Type B pancreatic cell (in vitro differentiated cells): ENCODE results near the gene PFDN2. TPM values are rescaled to one million over a fixed set of nuclear protein-coding genes. Genes with fewer than 3 reads are reported as not detected.

ENCODE experiments used
- DNase-seq: peaks from one replicate; pipeline ENCODE4 v3.0.0; 2021; ENCODE audit warnings: mixed read lengths; ENCODE audit not compliant: unreplicated experiment; ENCODE audit errors: extremely low spot score
- H3K27ac Mint-ChIP-seq: 2 replicates; pipeline ENCODE4 v1.8.0; 2021; ENCODE audit warnings: mild to moderate bottlenecking, mixed read lengths
- H3K27me3 Mint-ChIP-seq: 2 replicates; pipeline ENCODE4 v1.8.0; 2021; ENCODE audit warnings: mixed read lengths
- H3K36me3 Mint-ChIP-seq: 2 replicates; pipeline ENCODE4 v1.8.0; 2021; ENCODE audit warnings: mixed read lengths
- H3K4me1 Mint-ChIP-seq: one replicate; pipeline ENCODE4 v1.8.0; 2021; ENCODE audit warnings: mixed read lengths; ENCODE audit not compliant: unreplicated experiment
- H3K4me3 Mint-ChIP-seq: 2 replicates; pipeline ENCODE4 v1.8.0; 2021; ENCODE audit warnings: mild to moderate bottlenecking, mixed read lengths
- H3K9me3 Mint-ChIP-seq: 2 replicates; pipeline ENCODE4 v1.8.0; 2021; ENCODE audit warnings: mixed read lengths
- long read RNA-seq: library from polyadenylated mRNA; unstranded; transcript quantifications from one replicate; pipeline ENCODE4 v2.0.0, GENCODE V29; 2020
- total RNA-seq: library from RNA; stranded (reverse); gene quantifications from 2 replicates; pipeline ENCODE4 v1.2.1, GENCODE V29; 2021; ENCODE audit warnings: low replicate concordance
- TF ChIP-seq, protein P1 (sequence below): fragments of 200-600 bp; sonication (generic); conservative IDR thresholded peaks from 2 replicates; pipeline ENCODE4 v1.5.0; 2021; ENCODE audit warnings: antibody characterized with exemption, mild to moderate bottlenecking

The PFDN2 gene, protein sequence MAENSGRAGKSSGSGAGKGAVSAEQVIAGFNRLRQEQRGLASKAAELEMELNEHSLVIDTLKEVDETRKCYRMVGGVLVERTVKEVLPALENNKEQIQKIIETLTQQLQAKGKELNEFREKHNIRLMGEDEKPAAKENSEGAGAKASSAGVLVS
- total RNA-seq: 41.1 and 50.9 TPM in 2 replicates
- long read RNA-seq, transcript PFDN2-201 (4 exons, 677 nt): major isoform, 9 of 12 reads
- long read RNA-seq, partial matches to known transcripts: 1 of 12 reads
- long read RNA-seq, other reads (novel, unspliced or antisense): 1 of 12 reads

DNA sequence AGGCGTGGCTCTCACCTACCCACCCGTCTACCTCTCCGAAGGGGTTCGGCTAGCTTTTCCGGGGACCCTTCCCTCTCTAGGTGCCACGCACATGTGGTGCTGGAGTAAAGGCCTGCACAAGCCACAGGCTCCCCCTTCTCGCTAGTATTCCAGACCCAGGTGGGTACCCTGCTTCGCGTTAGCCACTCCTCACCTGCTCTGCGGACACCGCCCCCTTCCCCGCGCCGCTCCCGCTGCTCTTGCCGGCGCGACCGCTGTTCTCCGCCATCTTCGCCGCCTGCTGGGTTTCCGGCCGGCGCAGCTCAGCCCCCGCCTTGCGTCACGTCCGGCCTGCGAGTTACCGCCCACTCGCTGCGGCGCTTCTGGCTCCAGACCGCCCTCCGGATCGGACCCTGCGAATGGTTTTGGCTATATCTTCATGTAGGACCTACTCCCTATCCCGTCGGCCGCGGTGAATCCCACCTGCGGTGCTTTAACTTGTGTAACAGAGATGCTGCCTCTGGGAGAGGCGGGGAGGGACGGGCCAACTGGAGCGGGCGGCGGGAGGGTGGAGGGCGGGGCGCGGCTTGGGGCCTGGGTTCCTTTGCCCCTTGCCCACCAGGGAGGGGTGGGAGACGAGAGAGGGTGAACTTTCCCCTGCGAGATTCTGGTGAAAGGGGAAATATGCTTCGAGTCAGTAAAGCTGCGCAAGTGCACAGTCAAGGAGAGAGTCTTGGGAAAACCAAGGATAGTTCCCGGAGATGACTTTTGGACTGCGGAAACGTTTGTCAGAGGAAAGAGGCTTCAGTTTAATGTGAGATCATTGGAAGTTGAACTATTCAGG, at the start of gene PFDN2, which contains the start of gene NIT1:
PFDN2 (minus strand) TSS at position 279 of the 823 bp plus-strand sequence; CDS start at position 268, 11 bp downstream.
NIT1 (plus strand) TSS at position 347 of the 823 bp plus-strand sequence; CDS start at position 419, 72 bp downstream.
- TF ChIP-seq, protein P1, sequence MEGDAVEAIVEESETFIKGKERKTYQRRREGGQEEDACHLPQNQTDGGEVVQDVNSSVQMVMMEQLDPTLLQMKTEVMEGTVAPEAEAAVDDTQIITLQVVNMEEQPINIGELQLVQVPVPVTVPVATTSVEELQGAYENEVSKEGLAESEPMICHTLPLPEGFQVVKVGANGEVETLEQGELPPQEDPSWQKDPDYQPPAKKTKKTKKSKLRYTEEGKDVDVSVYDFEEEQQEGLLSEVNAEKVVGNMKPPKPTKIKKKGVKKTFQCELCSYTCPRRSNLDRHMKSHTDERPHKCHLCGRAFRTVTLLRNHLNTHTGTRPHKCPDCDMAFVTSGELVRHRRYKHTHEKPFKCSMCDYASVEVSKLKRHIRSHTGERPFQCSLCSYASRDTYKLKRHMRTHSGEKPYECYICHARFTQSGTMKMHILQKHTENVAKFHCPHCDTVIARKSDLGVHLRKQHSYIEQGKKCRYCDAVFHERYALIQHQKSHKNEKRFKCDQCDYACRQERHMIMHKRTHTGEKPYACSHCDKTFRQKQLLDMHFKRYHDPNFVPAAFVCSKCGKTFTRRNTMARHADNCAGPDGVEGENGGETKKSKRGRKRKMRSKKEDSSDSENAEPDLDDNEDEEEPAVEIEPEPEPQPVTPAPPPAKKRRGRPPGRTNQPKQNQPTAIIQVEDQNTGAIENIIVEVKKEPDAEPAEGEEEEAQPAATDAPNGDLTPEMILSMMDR: no peak
- peaks cover 19% of the 10 kb centered on the region for H3K36me3 Mint-ChIP-seq
- no peaks in the 10 kb centered on the region for H3K27me3 Mint-ChIP-seq
- no peaks in the 10 kb centered on the region for H3K9me3 Mint-ChIP-seq
- H3K4me1 Mint-ChIP-seq: peaks cover 40% of the 10 kb centered on the region
- peak within 1 kb of the TSS; percentile 95 for H3K4me3 Mint-ChIP-seq
- peak; percentile 90 for DNase-seq
- H3K27ac Mint-ChIP-seq: peak within 1 kb of the TSS; percentile 94

DNA sequence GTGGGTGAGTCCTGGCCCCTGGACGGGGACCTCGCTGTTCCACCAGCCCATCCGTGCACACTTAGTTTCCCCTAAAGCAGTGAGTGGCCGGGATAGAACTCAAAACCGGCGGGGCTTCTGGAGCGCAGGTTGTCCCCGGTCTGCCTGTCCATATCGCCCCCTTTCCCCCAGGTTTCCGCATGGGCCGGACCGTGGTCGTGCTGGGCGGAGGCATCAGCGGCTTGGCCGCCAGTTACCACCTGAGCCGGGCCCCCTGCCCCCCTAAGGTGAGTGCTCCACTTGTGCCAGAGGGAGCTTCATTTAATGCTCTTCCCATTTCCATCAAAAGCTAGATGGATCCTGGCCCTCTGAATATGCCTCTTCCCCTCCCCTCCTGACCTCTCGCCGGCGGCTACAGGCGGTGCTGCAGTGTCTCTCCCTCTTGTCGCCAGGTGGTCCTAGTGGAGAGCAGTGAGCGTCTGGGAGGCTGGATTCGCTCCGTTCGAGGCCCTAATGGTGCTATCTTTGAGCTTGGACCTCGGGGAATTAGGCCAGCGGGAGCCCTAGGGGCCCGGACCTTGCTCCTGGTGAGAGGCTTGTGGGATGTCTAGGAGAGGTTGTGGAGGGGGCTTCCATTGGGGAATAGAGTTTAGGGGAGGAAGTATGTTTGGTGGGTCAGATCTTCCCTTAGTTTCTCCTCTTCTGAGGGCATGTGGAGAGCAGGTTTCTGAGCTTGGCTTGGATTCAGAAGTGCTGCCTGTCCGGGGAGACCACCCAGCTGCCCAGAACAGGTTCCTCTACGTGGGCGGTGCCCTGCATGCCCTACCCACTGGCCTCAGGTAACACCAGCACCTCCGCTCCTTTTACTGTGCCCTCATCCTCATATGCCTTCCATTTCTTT, 49.1 kb upstream of the PFDN2 start:
- H3K27ac Mint-ChIP-seq: peak overlapping the region; percentile 99
- no peak for DNase-seq
- TF ChIP-seq, protein P1: no peak
- H3K4me3 Mint-ChIP-seq: peak overlapping the region; percentile 97
- no peaks in the 10 kb centered on the region for H3K9me3 Mint-ChIP-seq
- H3K27me3 Mint-ChIP-seq: no peaks in the 10 kb centered on the region
- H3K4me1 Mint-ChIP-seq: peaks cover 13% of the 10 kb centered on the region
- peaks cover 13% of the 10 kb centered on the region for H3K36me3 Mint-ChIP-seq

DNA sequence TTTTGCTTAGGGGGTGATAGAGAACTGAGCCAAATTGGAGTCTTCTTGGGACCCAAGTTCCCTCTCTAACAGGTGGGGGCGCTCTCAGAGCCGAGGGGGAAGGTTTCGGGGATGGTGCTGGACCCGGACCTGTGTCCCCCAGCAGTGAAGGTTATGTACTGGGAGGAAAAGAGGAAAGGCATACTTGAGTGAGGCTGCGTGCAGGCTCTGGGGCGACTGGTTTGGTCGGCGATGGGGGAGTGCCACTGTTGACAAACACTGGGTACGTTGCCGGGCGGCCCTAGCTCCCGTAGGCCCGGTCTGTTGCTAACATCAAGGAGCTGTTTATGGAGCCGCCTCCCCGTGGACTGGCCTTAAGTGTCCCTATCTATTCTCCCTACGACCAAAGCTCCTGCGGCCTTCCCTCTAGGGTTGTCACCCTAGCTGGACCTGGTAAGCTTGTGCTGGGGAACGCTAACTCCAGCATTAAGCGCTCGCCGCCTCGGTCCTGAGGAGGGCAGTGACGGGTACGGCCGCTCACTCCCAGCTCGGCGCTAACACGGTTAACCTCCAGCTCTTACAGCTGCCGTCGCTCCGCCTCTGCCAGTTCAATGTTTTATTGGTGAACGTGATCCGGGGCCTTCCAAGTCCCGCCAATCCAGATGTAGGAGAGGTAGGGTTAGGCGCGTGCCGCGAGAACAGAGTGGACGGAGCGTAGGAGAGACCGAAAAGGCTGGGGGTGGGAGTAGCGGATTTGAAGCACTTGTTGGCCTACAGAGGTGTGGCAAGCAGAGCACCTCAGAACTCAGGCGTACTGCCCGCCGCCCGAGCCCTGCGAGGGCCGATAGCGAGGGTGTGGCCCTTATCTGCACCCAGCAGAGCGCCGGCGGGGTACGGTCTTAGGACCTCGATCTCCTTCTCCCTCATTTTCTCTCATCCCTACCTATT, 48.2 kb upstream of the PFDN2 start, which contains the start of gene PPOX:
PPOX (plus strand) TSS at position 685 of the 927 bp plus-strand sequence. CDS start 422 bp downstream, outside the sequence.
- Mint-ChIP-seq H3K27me3 (no peaks in the 10 kb centered on the region), H3K4me1 (peaks cover 20% of the 10 kb centered on the region), H3K36me3 (peaks cover 13% of the 10 kb centered on the region), H3K27ac (peak within 1 kb of the TSS; percentile 99), H3K9me3 (no peaks in the 10 kb centered on the region), H3K4me3 (peak within 1 kb of the TSS; percentile 97)
- peak; percentile 94 for DNase-seq
- TF ChIP-seq, protein P1: peak; percentile 61

DNA sequence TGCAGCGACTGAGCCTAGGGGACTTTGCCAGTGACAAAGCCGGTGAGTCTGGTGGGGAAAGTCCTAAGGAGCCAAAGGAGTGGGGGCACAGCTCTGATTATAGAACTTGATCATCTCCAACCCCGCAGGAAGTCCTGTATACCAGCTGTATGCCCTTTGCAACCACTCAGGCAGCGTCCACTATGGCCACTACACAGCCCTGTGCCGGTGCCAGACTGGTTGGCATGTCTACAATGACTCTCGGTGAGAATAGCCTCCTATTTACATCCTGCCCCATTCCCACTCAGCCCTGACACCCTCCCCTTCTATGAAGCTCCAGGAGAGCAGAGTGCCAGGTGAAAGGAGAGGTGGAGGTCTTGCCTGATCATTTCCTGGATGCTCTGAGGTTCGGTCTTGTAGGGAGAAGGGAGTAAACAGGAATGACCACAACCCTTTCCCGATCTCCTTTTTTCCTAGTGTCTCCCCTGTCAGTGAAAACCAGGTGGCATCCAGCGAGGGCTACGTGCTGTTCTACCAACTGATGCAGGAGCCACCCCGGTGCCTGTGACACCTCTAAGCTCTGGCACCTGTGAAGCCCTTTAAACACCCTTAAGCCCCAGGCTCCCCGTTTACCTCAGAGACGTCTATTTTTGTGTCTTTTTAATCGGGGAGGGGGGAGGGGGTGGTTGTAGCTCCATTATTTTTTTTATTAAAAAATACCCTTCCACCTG, 47.2 kb upstream of the PFDN2 start:
- TF ChIP-seq, protein P1: no peak
- Mint-ChIP-seq H3K4me3 (peak overlapping the region; percentile 68), H3K9me3 (no peaks in the 10 kb centered on the region), H3K27ac (peak overlapping the region; percentile 99), H3K27me3 (no peaks in the 10 kb centered on the region), H3K36me3 (peaks cover 13% of the 10 kb centered on the region), H3K4me1 (peaks cover 24% of the 10 kb centered on the region)
- no peak for DNase-seq
